ENCODE measurements around the gene HORMAD2. TPM values are rescaled to one million over a fixed set of nuclear protein-coding genes. Genes with fewer than 3 reads are reported as not detected.
"Not testable (repeated sequence)": the region's sequence is repeated elsewhere in the genome, so short reads cannot be mapped to it uniquely, and the experiment has no call there.

The HORMAD2 gene
- total and polyA plus RNA-seq, 2 donors (not counting 1 experiment from before 2014, with no cell fraction given), result not detected

DNA sequence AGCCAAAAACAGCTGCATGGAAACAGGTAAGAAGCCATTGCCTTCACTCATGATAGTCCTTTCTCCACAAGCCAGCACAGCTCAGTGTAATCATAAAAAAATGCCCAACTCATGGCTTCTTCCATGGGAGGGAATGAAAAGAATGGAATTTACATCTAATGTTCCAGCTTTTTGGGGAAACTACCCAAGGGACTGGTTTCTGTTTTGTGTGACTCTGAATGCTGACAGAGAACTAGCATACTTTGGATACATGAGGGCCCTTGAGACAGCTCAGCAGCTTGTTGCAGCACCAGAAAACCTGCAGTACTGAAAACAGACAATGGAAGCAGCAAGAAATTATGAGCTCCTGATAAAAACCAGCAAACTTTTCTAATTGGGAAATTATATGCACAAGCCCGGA is 24.2 kb upstream of the HORMAD2 start:
- no peak overlapping the region for H3K4me2 ChIP-seq (replicated peaks; ENCODE audit: low read depth, low read length, poor library complexity, severe bottlenecking)
- peaks cover 6% of the 10 kb centered on the region for H3K9me3 Mint-ChIP-seq (ENCODE audit: insufficient read depth)
- no peaks in the 10 kb centered on the region for H3K36me3 ChIP-seq (replicated peaks in 1 of 2; ENCODE audit: control extremely low read depth in 1 of 2, control insufficient read depth in 1 of 2, extremely low read depth in 1 of 2, insufficient read depth in 2 of 2, low read length in 1 of 2)
- ChIA-PET CTCF (no interaction called here), POLR2A (no interaction called here)
- no peak overlapping the region for H3K4me3 ChIP-seq (ENCODE audit: control extremely low read depth in 1 of 5, extremely low read depth in 1 of 5, insufficient read depth in 1 of 5, low read depth in 2 of 5, low read length in 4 of 5)
- H3K27me3 ChIP-seq (replicated peaks in 1 of 4; ENCODE audit: control extremely low read depth in 1 of 4, control insufficient read depth in 3 of 4, insufficient read depth in 4 of 4, low read length in 3 of 4), result no peaks in the 10 kb centered on the region
- H2AFZ ChIP-seq (ENCODE audit: insufficient read depth, low read depth, low read length, poor library complexity, severe bottlenecking), result no peak overlapping the region
- TF ChIP-seq, protein P1, sequence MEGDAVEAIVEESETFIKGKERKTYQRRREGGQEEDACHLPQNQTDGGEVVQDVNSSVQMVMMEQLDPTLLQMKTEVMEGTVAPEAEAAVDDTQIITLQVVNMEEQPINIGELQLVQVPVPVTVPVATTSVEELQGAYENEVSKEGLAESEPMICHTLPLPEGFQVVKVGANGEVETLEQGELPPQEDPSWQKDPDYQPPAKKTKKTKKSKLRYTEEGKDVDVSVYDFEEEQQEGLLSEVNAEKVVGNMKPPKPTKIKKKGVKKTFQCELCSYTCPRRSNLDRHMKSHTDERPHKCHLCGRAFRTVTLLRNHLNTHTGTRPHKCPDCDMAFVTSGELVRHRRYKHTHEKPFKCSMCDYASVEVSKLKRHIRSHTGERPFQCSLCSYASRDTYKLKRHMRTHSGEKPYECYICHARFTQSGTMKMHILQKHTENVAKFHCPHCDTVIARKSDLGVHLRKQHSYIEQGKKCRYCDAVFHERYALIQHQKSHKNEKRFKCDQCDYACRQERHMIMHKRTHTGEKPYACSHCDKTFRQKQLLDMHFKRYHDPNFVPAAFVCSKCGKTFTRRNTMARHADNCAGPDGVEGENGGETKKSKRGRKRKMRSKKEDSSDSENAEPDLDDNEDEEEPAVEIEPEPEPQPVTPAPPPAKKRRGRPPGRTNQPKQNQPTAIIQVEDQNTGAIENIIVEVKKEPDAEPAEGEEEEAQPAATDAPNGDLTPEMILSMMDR (IDR thresholded peaks at IDR 0.05), result no peak
- no peak for TF ChIP-seq EZH2 (IDR thresholded peaks at IDR 0.05; ENCODE audit: borderline replicate concordance, insufficient read depth, low read depth, low read length, poor library complexity, severe bottlenecking)
- peaks cover 5% of the 10 kb centered on the region for H3K27me3 Mint-ChIP-seq
- no peak overlapping the region for H3K4me3 Mint-ChIP-seq
- no peak overlapping the region for H3K27ac Mint-ChIP-seq
- no peaks in the 10 kb centered on the region for H3K4me1 ChIP-seq (ENCODE audit: control insufficient read depth in 2 of 2, insufficient read depth in 2 of 2, low read length in 2 of 2)
- no peak overlapping the region for H3K9ac ChIP-seq (ENCODE audit: low read length)
- 100% methylated on average over 1 of the region's 1 CpG for WGBS (ENCODE audit: insufficient coverage)
- intact Hi-C loops (cut with micrococcal nuclease), result no loop called here
- no peaks in the 10 kb centered on the region for H3K79me2 ChIP-seq (ENCODE audit: control insufficient read depth, insufficient read depth, low read length)
- H4K20me1 ChIP-seq (ENCODE audit: control insufficient read depth, insufficient read depth, low read length, poor library complexity, severe bottlenecking), result no peaks in the 10 kb centered on the region
- ATAC-seq (ENCODE audit: low read depth) (no peak), DNase-seq (no peak)
- no peak overlapping the region for H3K27ac ChIP-seq (ENCODE audit: low read length in 2 of 2)
- H3K9me3 ChIP-seq (ENCODE audit: control extremely low read depth in 1 of 3, control insufficient read depth in 2 of 3, insufficient read depth in 1 of 3, low read length in 2 of 3), result peaks cover 0 to 15% (median 7%) of the 10 kb centered on the region in 3 donors
- H3K4me1 Mint-ChIP-seq, result no peaks in the 10 kb centered on the region

DNA sequence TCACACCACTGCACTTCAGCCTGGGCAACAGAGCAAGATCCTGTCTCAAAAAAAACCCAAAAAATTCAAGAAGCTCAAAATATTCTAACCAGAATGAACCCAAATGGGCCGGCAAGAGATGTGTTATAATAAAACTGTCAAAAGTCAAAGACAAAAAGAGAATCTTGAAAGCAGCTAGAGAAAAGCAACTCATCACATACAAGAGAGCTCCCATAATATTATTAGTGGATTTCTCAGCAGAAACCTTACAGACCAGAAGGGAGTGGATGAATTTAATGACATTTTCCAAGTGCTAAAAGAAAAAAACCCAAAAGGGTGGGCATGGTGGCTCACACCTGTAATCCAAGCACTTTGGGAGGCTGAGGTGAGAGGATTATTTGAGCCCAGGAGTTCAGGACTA is 22.9 kb upstream of the HORMAD2 start:
- Mint-ChIP-seq H3K9me3 (ENCODE audit: insufficient read depth) (peaks cover 10% of the 10 kb centered on the region), H3K4me3 (no peak overlapping the region), H3K4me1 (no peaks in the 10 kb centered on the region), H3K27ac (no peak overlapping the region), H3K27me3 (peaks cover 12% of the 10 kb centered on the region)
- Histone ChIP-seq H3K79me2 (ENCODE audit: control insufficient read depth, insufficient read depth, low read length) (no peaks in the 10 kb centered on the region), H3K4me2 (replicated peaks; ENCODE audit: low read depth, low read length, poor library complexity, severe bottlenecking) (no peak overlapping the region), H3K36me3 (replicated peaks in 1 of 2; ENCODE audit: control extremely low read depth in 1 of 2, control insufficient read depth in 1 of 2, extremely low read depth in 1 of 2, insufficient read depth in 2 of 2, low read length in 1 of 2) (no peaks in the 10 kb centered on the region), H3K27ac (ENCODE audit: low read length in 2 of 2) (no peak overlapping the region), H3K4me1 (ENCODE audit: control insufficient read depth in 2 of 2, insufficient read depth in 2 of 2, low read length in 2 of 2) (no peaks in the 10 kb centered on the region), H3K27me3 (replicated peaks in 1 of 4; ENCODE audit: control extremely low read depth in 1 of 4, control insufficient read depth in 3 of 4, insufficient read depth in 4 of 4, low read length in 3 of 4) (no peaks in the 10 kb centered on the region), H4K20me1 (ENCODE audit: control insufficient read depth, insufficient read depth, low read length, poor library complexity, severe bottlenecking) (no peaks in the 10 kb centered on the region), H2AFZ (ENCODE audit: insufficient read depth, low read depth, low read length, poor library complexity, severe bottlenecking) (no peak overlapping the region), H3K9ac (ENCODE audit: low read length) (no peak overlapping the region), H3K4me3 (ENCODE audit: control extremely low read depth in 1 of 5, extremely low read depth in 1 of 5, insufficient read depth in 1 of 5, low read depth in 2 of 5, low read length in 4 of 5) (no peak overlapping the region), H3K9me3 (ENCODE audit: control extremely low read depth in 1 of 3, control insufficient read depth in 2 of 3, insufficient read depth in 1 of 3, low read length in 2 of 3) (peaks cover under 1 to 15% (median 7%) of the 10 kb centered on the region in 3 donors)
- POLR2A ChIA-PET, result no interaction called here
- CTCF ChIA-PET, result no interaction called here
- no CpG with 5 or more reads among the region's 1 CpG for WGBS (ENCODE audit: insufficient coverage)
- no peak for ATAC-seq (ENCODE audit: low read depth)
- no peak for DNase-seq
- no peak for TF ChIP-seq EZH2 (IDR thresholded peaks at IDR 0.05; ENCODE audit: borderline replicate concordance, insufficient read depth, low read depth, low read length, poor library complexity, severe bottlenecking)
- TF ChIP-seq, protein P1 (IDR thresholded peaks at IDR 0.05), result no peak
- intact Hi-C loops (cut with micrococcal nuclease), result no loop called here

DNA sequence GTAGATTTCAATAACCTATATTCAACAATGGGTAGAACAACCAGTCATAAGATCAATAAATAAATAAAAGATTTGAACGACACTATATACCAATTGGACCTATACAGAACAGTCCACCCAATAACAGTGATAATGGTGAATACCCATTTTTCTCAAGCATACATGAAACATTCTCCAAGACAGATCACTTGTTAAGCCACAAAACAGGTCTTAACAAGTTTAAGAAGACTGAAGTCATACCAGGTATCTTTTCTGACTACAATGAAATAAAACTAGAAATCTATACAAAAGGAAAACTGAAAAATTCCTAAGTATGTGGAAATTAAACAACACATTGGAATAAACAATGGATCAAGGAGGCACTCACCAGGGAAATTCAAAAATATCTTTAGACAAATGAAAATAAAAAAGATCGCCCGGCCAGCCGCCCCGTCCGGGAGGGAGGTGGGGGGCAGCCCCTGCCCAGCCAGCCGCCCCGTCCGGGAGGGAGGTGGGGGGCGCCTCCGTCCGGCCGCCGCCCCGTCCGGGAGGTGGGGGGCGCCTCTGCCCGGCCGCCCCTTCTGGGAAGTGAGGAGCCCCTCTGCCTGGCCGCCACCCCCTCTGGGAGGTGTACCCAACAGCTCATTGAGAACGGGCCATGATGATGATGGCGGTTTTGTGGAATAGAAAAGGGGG is 20.8 kb upstream of the HORMAD2 start:
- H3K36me3 ChIP-seq (replicated peaks in 1 of 2; ENCODE audit: control extremely low read depth in 1 of 2, control insufficient read depth in 1 of 2, extremely low read depth in 1 of 2, insufficient read depth in 2 of 2, low read length in 1 of 2); POLR2A ChIA-PET; H3K4me3 Mint-ChIP-seq; intact Hi-C loops (cut with micrococcal nuclease); H3K4me3 ChIP-seq (ENCODE audit: control extremely low read depth in 1 of 5, extremely low read depth in 1 of 5, insufficient read depth in 1 of 5, low read depth in 2 of 5, low read length in 4 of 5); H3K27me3 ChIP-seq (replicated peaks in 1 of 4; ENCODE audit: control extremely low read depth in 1 of 4, control insufficient read depth in 3 of 4, insufficient read depth in 4 of 4, low read length in 3 of 4); H3K79me2 ChIP-seq (ENCODE audit: control insufficient read depth, insufficient read depth, low read length); H3K27ac Mint-ChIP-seq; H2AFZ ChIP-seq (ENCODE audit: insufficient read depth, low read depth, low read length, poor library complexity, severe bottlenecking); H3K4me1 Mint-ChIP-seq; H3K27ac ChIP-seq (ENCODE audit: low read length in 2 of 2); H4K20me1 ChIP-seq (ENCODE audit: control insufficient read depth, insufficient read depth, low read length, poor library complexity, severe bottlenecking); H3K4me1 ChIP-seq (ENCODE audit: control insufficient read depth in 2 of 2, insufficient read depth in 2 of 2, low read length in 2 of 2); ATAC-seq (ENCODE audit: low read depth); H3K4me2 ChIP-seq (replicated peaks; ENCODE audit: low read depth, low read length, poor library complexity, severe bottlenecking); DNase-seq; H3K9ac ChIP-seq (ENCODE audit: low read length): not testable (repeated sequence)
- no CpG with 5 or more reads among the region's 22 CpGs for WGBS (ENCODE audit: insufficient coverage)
- peaks cover 18% of the 10 kb centered on the region for H3K9me3 Mint-ChIP-seq (ENCODE audit: insufficient read depth)
- peaks cover 16% of the 10 kb centered on the region for H3K27me3 Mint-ChIP-seq
- peaks cover 2 to 16% (median 15%) of the 10 kb centered on the region in 3 donors for H3K9me3 ChIP-seq (ENCODE audit: control extremely low read depth in 1 of 3, control insufficient read depth in 2 of 3, insufficient read depth in 1 of 3, low read length in 2 of 3)
- CTCF ChIA-PET, result interaction anchor here (0.7 kb wide), 1 partner anchor 9 kb away, joined by 3 read pairs; no protein-coding TSS in a partner anchor

Measured in B cell (primary cell).